UCSD-AML1 (cell line): Measurements from ENCODE around the gene CCL23.
A peak's percentile ranks its signal among the peaks of the same experiment; 100 is the strongest.
"Not testable (repeated sequence)": the region's sequence is repeated elsewhere in the genome, so short reads cannot be mapped to it uniquely, and the experiment has no call there.

Experiments
- DNase-seq: peaks from one replicate; lab custom pipeline; 2025; ENCODE audit not compliant: unreplicated experiment; lab: John Stamatoyannopoulos, UW

CCL23 gene

GRCh38 chr17:36017799-36018198 is at the start of gene CCL23:
Gene CCL23, minus strand, starts transcription at chr17:36017972. Its CDS starts 75 bp downstream, at chr17:36017897.
- peak; percentile 19 for DNase-seq

GRCh38 chr17:36066365-36066985 is 48.7 kb upstream of the CCL23 start:
- no peak for DNase-seq

DNA sequence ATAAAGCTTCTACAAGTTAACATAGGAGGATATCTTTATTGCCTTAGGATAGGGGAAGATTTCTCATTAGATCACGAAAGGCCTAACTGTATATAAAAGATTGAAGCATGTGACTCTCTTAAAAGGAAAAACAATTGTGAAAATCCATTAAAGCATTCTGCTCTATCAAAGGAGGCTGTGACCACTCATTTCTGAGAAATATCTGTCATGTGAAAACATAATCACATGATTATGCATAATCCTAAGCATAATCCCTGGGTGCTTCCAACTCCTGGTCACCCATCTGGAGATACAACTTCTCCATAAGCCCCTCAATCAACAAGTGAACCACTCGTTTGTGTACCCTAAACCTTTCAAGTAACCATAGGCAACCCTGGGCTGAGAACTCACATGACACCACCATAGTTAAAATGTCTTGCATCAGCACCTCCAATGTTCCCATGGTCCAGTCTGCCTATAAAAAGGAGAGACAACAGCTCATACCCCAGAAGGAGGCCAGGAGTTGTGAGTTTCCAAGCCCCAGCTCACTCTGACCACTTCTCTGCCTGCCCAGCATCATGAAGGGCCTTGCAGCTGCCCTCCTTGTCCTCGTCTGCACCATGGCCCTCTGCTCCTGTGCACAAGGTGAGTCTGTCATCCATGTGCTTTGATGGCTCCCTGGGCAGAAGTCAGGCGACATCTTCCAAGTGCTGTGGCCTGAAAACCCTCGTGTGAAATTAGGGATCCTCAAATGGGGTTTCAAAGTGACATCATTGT is 46.2 kb upstream of the CCL23 start, which contains the start of gene CCL18:
Gene CCL18 (plus strand): TSS at position 487 of the 756 bp plus-strand sequence. CDS start 71 bp downstream, at position 558.
- DNase-seq, result no peak

- no peak for DNase-seq
Measured at GRCh38 chr17:36060816-36061215, 43.0 kb upstream of the CCL23 start.

- DNase-seq, result no peak
Measured at GRCh38 chr17:36059406-36059805, 41.6 kb upstream of the CCL23 start.

GRCh38 chr17:36057911-36058310 is 40.1 kb upstream of the CCL23 start:
- no peak for DNase-seq

GRCh38 chr17:36055921-36056520 is 38.2 kb upstream of the CCL23 start:
- no peak for DNase-seq

GRCh38 chr17:36055171-36055570 is 37.4 kb upstream of the CCL23 start:
- DNase-seq, result no peak

DNA sequence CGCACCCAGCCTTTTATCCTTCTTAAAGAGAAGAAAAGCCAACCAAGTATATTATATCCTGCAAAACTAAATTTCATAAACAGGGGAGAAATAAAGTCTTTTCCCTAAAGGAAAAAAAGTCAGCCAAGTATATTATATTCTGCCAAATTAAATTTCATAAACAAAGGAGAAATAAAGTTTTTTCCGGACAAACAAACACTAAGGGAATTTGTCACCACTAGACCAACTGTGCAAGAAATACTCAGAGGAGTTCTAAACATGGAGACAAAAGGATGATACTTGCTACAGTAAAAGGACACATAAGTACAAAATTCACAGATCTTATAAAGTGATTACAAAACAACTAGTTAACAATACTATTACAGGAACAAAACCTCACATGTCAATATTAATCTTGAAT is 31.9 kb upstream of the CCL23 start:
- no peak for DNase-seq

GRCh38 chr17:36048066-36048465 is 30.3 kb upstream of the CCL23 start:
- DNase-seq, result no peak

- DNase-seq, result no peak
Measured at GRCh38 chr17:36036235-36036634, 18.5 kb upstream of the CCL23 start.

GRCh38 chr17:36034127-36034526 is 16.4 kb upstream of the CCL23 start:
- DNase-seq, result no peak

- DNase-seq, result no peak
Measured at GRCh38 chr17:36030956-36031355, 13.2 kb upstream of the CCL23 start.

DNA sequence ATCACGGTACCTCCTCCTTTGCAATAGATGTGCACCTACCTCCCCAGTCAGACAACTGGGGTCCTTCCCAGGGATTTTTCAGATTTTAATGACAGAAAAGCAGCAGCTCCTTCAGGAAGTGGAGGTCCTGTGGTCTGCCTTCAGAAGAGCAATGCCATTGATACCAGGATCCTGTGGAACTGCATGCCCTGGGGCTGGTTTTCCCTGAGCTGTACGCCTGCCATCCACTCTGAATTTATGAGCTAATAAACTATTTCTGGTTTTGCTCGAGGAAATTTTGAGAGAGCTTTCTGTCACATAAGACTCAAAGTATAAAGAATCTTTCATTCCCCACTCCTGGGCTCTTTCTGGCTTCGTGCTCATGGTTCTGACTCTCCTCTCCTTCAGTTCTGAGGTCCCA is 10.0 kb upstream of the CCL23 start:
- no peak for DNase-seq

DNA sequence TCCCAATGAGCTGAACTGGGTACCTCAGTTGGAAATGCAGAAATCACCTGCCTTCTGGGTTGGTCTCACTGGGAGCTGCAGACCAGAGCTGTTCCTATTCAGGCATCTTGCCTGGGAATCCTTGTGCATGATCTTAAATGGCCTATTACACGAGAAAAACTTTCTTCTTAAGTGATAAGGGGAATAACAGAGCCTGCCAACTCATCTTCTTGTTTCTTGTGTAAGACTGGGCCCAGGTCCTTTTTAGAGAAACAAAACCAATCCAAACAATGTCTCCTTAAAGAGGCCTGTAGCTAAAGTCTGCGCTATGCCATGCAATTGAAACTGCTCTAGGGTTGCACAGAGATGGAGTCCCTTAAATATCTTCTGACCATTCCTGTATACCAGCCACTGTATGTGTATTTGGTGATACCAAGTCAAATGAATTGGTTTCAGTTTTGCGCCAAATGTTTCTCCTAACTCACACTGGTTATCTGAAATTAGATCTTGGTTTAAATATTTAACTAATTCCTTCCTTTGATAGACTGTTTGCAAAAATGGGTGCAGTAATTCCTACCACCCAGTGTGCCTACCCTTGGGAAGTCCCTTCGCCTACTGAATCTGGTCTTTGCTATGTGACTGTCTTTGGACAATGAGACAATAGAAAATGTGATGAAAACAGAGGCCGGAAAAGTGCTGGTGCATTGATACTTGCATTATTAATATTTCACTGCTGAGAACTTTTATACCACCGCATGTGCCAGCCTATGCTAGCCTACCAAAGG is 6.5 kb upstream of the CCL23 start:
- DNase-seq, result no peak

GRCh38 chr17:36019423-36019822 is 1.7 kb upstream of the CCL23 start:
- no peak for DNase-seq

- DNase-seq, result no peak
Measured at GRCh38 chr17:36016555-36016954, 1.2 kb downstream of the CCL23 start.

GRCh38 chr17:36015895-36016294 is 1.9 kb downstream of the CCL23 start:
- DNase-seq, result not testable (repeated sequence)

- no peak for DNase-seq
Measured at GRCh38 chr17:36014946-36015345, 2.8 kb downstream of the CCL23 start.

DNA sequence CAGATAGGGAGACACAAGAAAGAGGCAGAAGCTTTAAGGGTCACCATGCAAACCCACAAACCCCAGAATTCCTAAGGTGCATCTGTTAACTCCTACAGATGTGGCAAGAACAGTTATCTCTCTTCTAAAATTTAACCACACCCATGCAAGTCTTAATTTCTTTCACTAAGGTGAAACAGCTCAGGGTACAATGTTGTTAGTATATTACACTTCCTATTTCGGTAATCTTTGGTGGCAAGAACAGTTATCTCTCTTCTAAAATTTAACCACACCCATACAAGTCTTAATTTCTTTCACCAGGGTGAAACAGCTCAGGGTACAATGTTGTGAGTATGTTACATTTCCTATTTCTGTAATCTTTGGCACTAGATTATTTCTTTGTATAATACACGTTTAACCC is 6.6 kb downstream of the CCL23 start:
- DNase-seq, result no peak

- no peak for DNase-seq
Measured at GRCh38 chr17:36008998-36009665, 8.6 kb downstream of the CCL23 start.
